Right cardiac atrium (tissue), 5 donors: ENCODE results near the gene GPR61. TPM values are rescaled to one million over a fixed set of nuclear protein-coding genes. Genes with fewer than 3 reads are reported as not detected.
A peak's percentile ranks its signal among the peaks of the same experiment; 100 is the strongest.

Experiments used
- ATAC-seq, 2 donors: fragments of 200-7000 bp; cut with Tn5 transposase; one replicate each; pipeline versions ENCODE4 v1.8.0 to v1.9.1; 2020; ENCODE audit warnings: moderate library complexity in 2 of 2, mild to moderate bottlenecking in 1 of 2
- DNase-seq, 3 donors: peaks; one replicate each; pipeline ENCODE4 v3.0.0-alpha.2; 2020
- H3K27ac ChIP-seq: one replicate; pipeline ENCODE4 v1.5.1; 2013; ENCODE audit warnings: mild to moderate bottlenecking, low read length, control low read depth, moderate library complexity
- H3K27me3 ChIP-seq: one replicate; pipeline ENCODE4 v1.6.1; 2013; ENCODE audit not compliant: control insufficient read depth, insufficient read depth
- H3K4me1 ChIP-seq: one replicate; pipeline ENCODE4 v1.6.1; 2013; ENCODE audit warnings: low read length; ENCODE audit not compliant: control insufficient read depth, insufficient read depth
- H3K4me3 ChIP-seq: one replicate; pipeline ENCODE4 v1.5.1; 2013; ENCODE audit warnings: low read length, control low read depth
- H3K9me3 ChIP-seq: one replicate; pipeline ENCODE4 v1.6.1; 2013; ENCODE audit warnings: low read length; ENCODE audit not compliant: control insufficient read depth
- WGBS: extraction: QIAGEN DNeasy Blood & Tissue Kit; methylation state at CpG from one replicate; pipeline ENCODE4 v1.1.7; 2013; 5-methylcytosine and 5-hydroxymethylcytosine counted together
- intact Hi-C, 4 donors: fragments of 100-400 bp; cut with DNase I; formaldehyde crosslinking; loops; one replicate each; pipeline versions ENCODE4 v1.11.0 to v1.14.0; 2022 to 2023
- polyA plus RNA-seq: library from polyadenylated mRNA; stranded (reverse); fragments of 200-250 nt; gene quantifications from one replicate; pipeline ENCODE4 v1.2.3, GENCODE V29; 2013
- total RNA-seq, 4 donors: library from RNA; stranded (reverse); fragmentation: NEBNext Ultra II Directional; extraction: Animal tissue kit (Norgen Biotek cat#: 25700); gene quantifications; one replicate each; pipeline ENCODE4 v1.2.1, GENCODE V29; 2021
- donor health status: healthy with polysubstance abuse.
- donor health status: DM: no; HTN: yes; CAD: no.
- donor health status: DM: no; HTN: no; CAD: no.
- donor health status: DM: no; HTN: yes; CAD: no; lungs with severe emphysema.
- donor health status: DM: yes; HTN: yes; CAD: no.

GPR61 gene
- total and polyA plus RNA-seq, 5 donors = 0.14 to 1.4 (median 0.41) TPM

GRCh38 chr1:109548321-109549267 lies 8.9 kb downstream of the GPR61 start, which contains the start of gene GNAI3:
Gene GNAI3 (plus strand): TSS chr1:109548615. CDS start chr1:109548721, 106 bp downstream.
- ATAC-seq (peak; percentile 97 to 98), DNase-seq (peak; percentile 97 to 98 (median 98))
- intact Hi-C loops = loop anchor here (5.0 to 10.0 kb wide), 6 partner anchors 84 to 436 kb away; partner anchors contain the start of gene AHCYL1 (in 2 of the 4)
- no peaks in the 10 kb centered on the region for H3K27me3 ChIP-seq
- WGBS = under 1% methylated on average over 68 of the region's 68 CpGs
- H3K27ac ChIP-seq = peak within 1 kb of the TSS; percentile 98
- peak within 1 kb of the TSS; percentile 75 for H3K4me3 ChIP-seq
- H3K4me1 ChIP-seq = peaks cover 3% of the 10 kb centered on the region
- H3K9me3 ChIP-seq = no peaks in the 10 kb centered on the region

GRCh38 chr1:109556563-109556962 lies 16.9 kb downstream of the GPR61 start:
- Histone ChIP-seq H3K27ac (no peak overlapping the region), H3K4me1 (peaks cover 4% of the 10 kb centered on the region), H3K9me3 (no peaks in the 10 kb centered on the region), H3K4me3 (no peak overlapping the region), H3K27me3 (no peaks in the 10 kb centered on the region)
- intact Hi-C loops = no loop called here
- DNase-seq (no peak), ATAC-seq (no peak)
- WGBS = 96% methylated on average over 2 of the region's 2 CpGs

DNA sequence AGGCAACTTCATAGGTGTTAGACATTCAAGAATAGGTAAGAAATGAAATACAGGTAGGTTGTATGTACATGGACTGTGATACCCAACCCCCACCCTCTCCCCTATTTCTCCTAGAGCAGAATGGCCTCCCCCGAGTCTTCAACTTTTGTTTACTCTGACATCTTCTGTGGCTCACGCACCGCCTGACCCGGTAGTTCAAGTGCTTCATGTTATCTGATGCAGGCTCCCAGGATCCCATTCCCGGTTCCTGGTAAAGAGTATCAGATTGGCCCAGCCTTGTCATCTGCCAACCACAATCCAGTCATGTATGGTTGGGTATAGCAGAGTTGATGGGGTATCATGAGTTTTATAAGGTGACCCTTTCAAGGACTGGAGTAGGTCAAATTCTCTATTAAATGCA lies 17.8 kb downstream of the GPR61 start:
- H3K4me3 ChIP-seq = no peak overlapping the region
- ATAC-seq (no peak), DNase-seq (no peak)
- H3K27ac ChIP-seq = no peak overlapping the region
- H3K27me3 ChIP-seq = no peaks in the 10 kb centered on the region
- H3K4me1 ChIP-seq = peaks cover 4% of the 10 kb centered on the region
- H3K9me3 ChIP-seq = no peaks in the 10 kb centered on the region
- 89% methylated on average over 5 of the region's 5 CpGs for WGBS
- intact Hi-C loops = no loop called here

GRCh38 chr1:109559995-109560394 lies 20.3 kb downstream of the GPR61 start:
- Histone ChIP-seq H3K27me3 (no peaks in the 10 kb centered on the region), H3K4me3 (no peak overlapping the region), H3K27ac (no peak overlapping the region), H3K9me3 (no peaks in the 10 kb centered on the region), H3K4me1 (peaks cover 7% of the 10 kb centered on the region)
- intact Hi-C loops = no loop called here
- no peak for DNase-seq
- no peak for ATAC-seq

- no peak overlapping the region for H3K4me3 ChIP-seq
- DNase-seq = no peak
- intact Hi-C loops = no loop called here
- no peak overlapping the region for H3K27ac ChIP-seq
- no peaks in the 10 kb centered on the region for H3K27me3 ChIP-seq
- WGBS = 83% methylated on average over 7 of the region's 7 CpGs
- H3K4me1 ChIP-seq = peaks cover 9% of the 10 kb centered on the region
- no peaks in the 10 kb centered on the region for H3K9me3 ChIP-seq
- no peak for ATAC-seq
Measured at GRCh38 chr1:109564194-109564878, 24.7 kb downstream of the GPR61 start.

- DNase-seq (no peak), ATAC-seq (peak; percentile 53 to 60)
- intact Hi-C loops = no loop called here
- Histone ChIP-seq H3K27ac (no peak overlapping the region), H3K4me3 (no peak overlapping the region), H3K27me3 (no peaks in the 10 kb centered on the region), H3K9me3 (no peaks in the 10 kb centered on the region), H3K4me1 (peaks cover 9% of the 10 kb centered on the region)
- WGBS = 65% methylated on average over 3 of the region's 3 CpGs
Measured at GRCh38 chr1:109565241-109565640, 25.6 kb downstream of the GPR61 start.

GRCh38 chr1:109566982-109567381 lies 27.3 kb downstream of the GPR61 start:
- Histone ChIP-seq H3K9me3 (no peaks in the 10 kb centered on the region), H3K27me3 (no peaks in the 10 kb centered on the region), H3K4me3 (no peak overlapping the region), H3K4me1 (peaks cover 7% of the 10 kb centered on the region), H3K27ac (no peak overlapping the region)
- ATAC-seq (no peak), DNase-seq (no peak)
- intact Hi-C loops = no loop called here
- 47% methylated on average over 1 of the region's 1 CpG for WGBS

- Histone ChIP-seq H3K4me3 (no peak overlapping the region), H3K27me3 (no peaks in the 10 kb centered on the region), H3K9me3 (no peaks in the 10 kb centered on the region), H3K27ac (no peak overlapping the region), H3K4me1 (peaks cover 7% of the 10 kb centered on the region)
- DNase-seq = no peak
- ATAC-seq = no peak
- intact Hi-C loops = no loop called here
- 94% methylated on average over 4 of the region's 4 CpGs for WGBS
Measured at GRCh38 chr1:109567877-109568672, 28.4 kb downstream of the GPR61 start.

DNA sequence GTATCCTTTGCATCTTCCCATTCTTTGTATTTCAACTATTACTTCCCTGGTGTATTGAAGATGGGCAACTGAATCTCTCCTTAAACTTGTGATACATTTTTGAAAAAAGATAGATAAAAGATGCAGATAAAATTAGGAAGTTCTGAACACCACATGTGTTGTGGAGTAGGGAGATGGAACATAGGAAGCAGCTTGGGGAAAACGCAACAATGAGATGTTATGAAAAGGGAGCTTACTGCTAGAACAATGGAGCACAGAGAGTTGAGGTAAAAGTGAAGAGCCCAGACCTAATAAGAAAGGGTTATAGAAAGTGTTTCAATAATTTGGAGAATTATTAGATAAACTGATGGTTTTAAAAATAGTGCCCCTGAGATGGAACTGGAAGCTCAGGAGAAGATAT lies 29.7 kb downstream of the GPR61 start:
- no peak overlapping the region for H3K27ac ChIP-seq
- ATAC-seq = no peak

GRCh38 chr1:109570414-109570813 lies 30.7 kb downstream of the GPR61 start:
- DNase-seq (no peak), ATAC-seq (peak; percentile 47 to 61)
- no peaks in the 10 kb centered on the region for H3K9me3 ChIP-seq
- intact Hi-C loops = no loop called here
- no peaks in the 10 kb centered on the region for H3K27me3 ChIP-seq
- WGBS = 38% methylated on average over 3 of the region's 3 CpGs
- H3K27ac ChIP-seq = peak overlapping the region; percentile 6
- H3K4me1 ChIP-seq = peaks cover 5% of the 10 kb centered on the region
- no peak overlapping the region for H3K4me3 ChIP-seq

More for the DNA sequence above, 29.7 kb downstream of the GPR61 start:
- intact Hi-C loops = no loop called here
- peaks cover 7% of the 10 kb centered on the region for H3K4me1 ChIP-seq
- H3K9me3 ChIP-seq = no peaks in the 10 kb centered on the region
- H3K27me3 ChIP-seq = no peaks in the 10 kb centered on the region
- WGBS = 58% methylated on average over 1 of the region's 1 CpG
- no peak for DNase-seq
- no peak overlapping the region for H3K4me3 ChIP-seq
